Vagina (tissue), 2 donors: Measurements from ENCODE around the gene TTC33. TPM values are rescaled to one million over a fixed set of nuclear protein-coding genes. Genes with fewer than 3 reads are reported as not detected.
"Not testable (repeated sequence)": the region's sequence is repeated elsewhere in the genome, so short reads cannot be mapped to it uniquely, and the experiment has no call there.

ENCODE experiments used
- DNase-seq, 2 donors: peaks; one replicate each; pipeline ENCODE4 v3.0.0-alpha.2; 2017; ENCODE audit errors: extremely low spot score in 2 of 2
- H3K27ac ChIP-seq: fragments of 200-600 bp; sonication (generic); one replicate; pipeline ENCODE4 v1.5.1; 2019
- H3K27me3 ChIP-seq: fragments of 200-600 bp; sonication (generic); one replicate; pipeline ENCODE4 v1.5.1; 2019
- H3K36me3 ChIP-seq, 2 donors: fragments of 200-600 bp; sonication (generic); one replicate each; pipeline ENCODE4 v1.5.1; 2017 to 2019
- H3K4me1 ChIP-seq: fragments of 200-600 bp; sonication (generic); one replicate; pipeline ENCODE4 v1.5.1; 2019
- H3K4me3 ChIP-seq, 2 donors: fragments of 200-600 bp; sonication (generic); 1 replicate in 1 of 2; 2 replicates in 1 of 2; pipeline ENCODE4 v1.5.1; 2016 to 2019
- H3K9me3 ChIP-seq: fragments of 200-600 bp; sonication (generic); one replicate; pipeline ENCODE4 v1.5.1; 2019
- POLR2A ChIP-seq, 2 donors: fragments of 450-650 bp; IDR thresholded peaks; one replicate each; pipeline ENCODE4 v1.6.1; 2017; ENCODE audit warnings: antibody characterized with exemption in 2 of 2, mild to moderate bottlenecking in 2 of 2, moderate library complexity in 2 of 2
- POLR2AphosphoS5 ChIP-seq, 2 donors: sonication (generic); formaldehyde crosslinking; IDR thresholded peaks; one replicate each; pipeline ENCODE4 v1.9.0; 2017; ENCODE audit warnings: antibody characterized with exemption in 2 of 2, mild to moderate bottlenecking in 2 of 2, low read depth in 1 of 2; ENCODE audit not compliant: insufficient read depth in 1 of 2
- intact Hi-C: fragments of 100-400 bp; cut with DNase I; formaldehyde crosslinking; loops from one replicate; pipeline ENCODE4 v1.15.1; 2023
- total RNA-seq: library from RNA; depleted of rRNA; stranded (reverse); fragments of >200 nt; gene quantifications from one replicate; pipeline ENCODE4 v1.2.3, GENCODE V29; 2016
- TF ChIP-seq, protein P1 (sequence below), 3 experiments: fragments of 450-650 bp in 2 of 3; fragments of 200-600 bp in 1 of 3; sonication (generic) in 1 of 3; IDR thresholded peaks; one replicate each; pipeline ENCODE4 v1.5.1; 2017 to 2019; ENCODE audit warnings: antibody characterized with exemption in 3 of 3, mild to moderate bottlenecking in 2 of 3, moderate library complexity in 2 of 3

The TTC33 gene
- total RNA-seq, 1 donor from 2014 or later = 12.8 TPM

DNA sequence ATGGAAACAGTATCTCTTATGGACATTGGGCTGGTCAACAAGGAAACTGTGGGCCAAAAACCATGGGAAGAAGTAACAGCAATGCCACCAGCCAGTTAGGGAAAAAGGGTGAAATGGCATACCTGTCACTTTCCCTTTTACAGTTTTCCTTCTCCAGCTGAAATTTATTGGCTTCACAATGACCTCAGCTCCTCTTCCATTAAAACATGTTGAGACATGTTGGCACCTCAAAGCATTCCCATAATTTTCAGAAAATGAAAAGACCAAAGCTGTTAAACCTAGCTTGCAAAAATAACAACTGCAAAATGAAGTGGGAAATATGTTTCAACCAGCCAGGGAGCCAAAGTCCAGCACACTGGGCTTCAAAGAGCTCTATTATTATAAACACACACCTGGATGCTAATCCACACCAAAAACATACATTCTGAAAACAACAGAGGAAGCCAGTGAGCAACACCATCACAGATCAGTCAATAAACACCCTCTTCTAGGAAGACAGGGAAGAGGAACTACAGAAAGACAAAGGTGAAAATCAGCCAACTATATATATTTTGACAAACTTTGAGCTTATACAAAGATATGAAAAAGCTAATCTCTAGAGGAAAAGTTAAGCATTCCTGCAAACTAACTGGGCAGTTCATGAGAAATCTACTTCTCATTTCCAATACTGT, 154.4 kb downstream of the TTC33 start:
- no peak for DNase-seq
- Histone ChIP-seq H3K4me1 (no peaks in the 10 kb centered on the region), H3K27ac (no peak overlapping the region), H3K9me3 (no peaks in the 10 kb centered on the region), H3K27me3 (no peaks in the 10 kb centered on the region), H3K36me3 (no peaks in the 10 kb centered on the region), H3K4me3 (no peak overlapping the region)
- intact Hi-C loops = no loop called here
- TF ChIP-seq, protein P1, sequence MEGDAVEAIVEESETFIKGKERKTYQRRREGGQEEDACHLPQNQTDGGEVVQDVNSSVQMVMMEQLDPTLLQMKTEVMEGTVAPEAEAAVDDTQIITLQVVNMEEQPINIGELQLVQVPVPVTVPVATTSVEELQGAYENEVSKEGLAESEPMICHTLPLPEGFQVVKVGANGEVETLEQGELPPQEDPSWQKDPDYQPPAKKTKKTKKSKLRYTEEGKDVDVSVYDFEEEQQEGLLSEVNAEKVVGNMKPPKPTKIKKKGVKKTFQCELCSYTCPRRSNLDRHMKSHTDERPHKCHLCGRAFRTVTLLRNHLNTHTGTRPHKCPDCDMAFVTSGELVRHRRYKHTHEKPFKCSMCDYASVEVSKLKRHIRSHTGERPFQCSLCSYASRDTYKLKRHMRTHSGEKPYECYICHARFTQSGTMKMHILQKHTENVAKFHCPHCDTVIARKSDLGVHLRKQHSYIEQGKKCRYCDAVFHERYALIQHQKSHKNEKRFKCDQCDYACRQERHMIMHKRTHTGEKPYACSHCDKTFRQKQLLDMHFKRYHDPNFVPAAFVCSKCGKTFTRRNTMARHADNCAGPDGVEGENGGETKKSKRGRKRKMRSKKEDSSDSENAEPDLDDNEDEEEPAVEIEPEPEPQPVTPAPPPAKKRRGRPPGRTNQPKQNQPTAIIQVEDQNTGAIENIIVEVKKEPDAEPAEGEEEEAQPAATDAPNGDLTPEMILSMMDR (IDR thresholded peaks at IDR 0.05) = no peak
- TF ChIP-seq POLR2AphosphoS5 (IDR thresholded peaks at IDR 0.05; ENCODE audit: insufficient read depth in 1 of 2, low read depth in 1 of 2) (no peak), POLR2A (IDR thresholded peaks at IDR 0.05) (no peak)

DNA sequence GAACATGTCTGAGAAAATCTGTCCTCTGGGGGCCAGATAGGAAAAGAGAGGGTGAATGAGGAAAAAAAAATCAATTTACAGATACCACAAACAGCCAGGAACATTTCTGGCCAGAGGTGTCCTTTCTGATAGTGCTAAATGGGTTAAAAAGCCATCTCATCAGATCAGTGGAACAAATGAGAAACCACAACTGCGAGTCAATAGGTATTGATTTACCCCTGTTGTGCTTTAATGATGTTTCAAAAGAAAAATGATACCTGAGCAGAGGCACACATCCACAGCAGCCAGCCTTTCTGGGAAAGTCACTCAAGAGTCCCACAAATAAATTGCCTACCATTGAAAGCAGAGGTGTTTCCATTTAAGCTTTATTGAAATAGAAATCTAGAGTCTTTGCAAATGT, 155.4 kb downstream of the TTC33 start:
- Histone ChIP-seq H3K27ac (no peak overlapping the region), H3K4me3 (no peak overlapping the region), H3K4me1 (no peaks in the 10 kb centered on the region), H3K36me3 (no peaks in the 10 kb centered on the region), H3K27me3 (no peaks in the 10 kb centered on the region), H3K9me3 (no peaks in the 10 kb centered on the region)
- TF ChIP-seq POLR2AphosphoS5 (IDR thresholded peaks at IDR 0.05; ENCODE audit: insufficient read depth in 1 of 2, low read depth in 1 of 2) = no peak
- TF ChIP-seq POLR2A (IDR thresholded peaks at IDR 0.05) = no peak
- TF ChIP-seq, protein P1 (IDR thresholded peaks at IDR 0.05) = no peak
- no peak for DNase-seq
- intact Hi-C loops = no loop called here

DNA sequence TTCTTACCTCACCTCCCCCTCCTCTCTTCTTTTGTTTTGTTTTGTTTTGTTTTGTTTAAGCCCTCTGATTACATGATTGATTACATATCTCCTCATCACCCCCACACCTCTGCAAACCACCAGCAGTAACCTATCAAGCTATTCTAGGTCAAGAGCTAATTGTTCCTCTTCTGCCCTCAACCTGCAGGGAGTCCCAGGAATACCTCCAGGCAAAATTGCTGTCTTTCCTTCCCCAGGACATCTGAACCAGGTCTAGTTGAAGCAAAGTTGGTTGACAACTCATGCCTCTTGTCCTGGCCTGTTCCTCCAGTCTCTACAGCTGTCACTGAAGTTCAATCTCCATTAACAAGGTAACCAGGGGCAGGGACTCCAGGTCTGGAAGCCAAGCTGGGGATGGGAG, 156.1 kb downstream of the TTC33 start:
- Histone ChIP-seq H3K27me3 (no peaks in the 10 kb centered on the region), H3K4me3 (no peak overlapping the region), H3K27ac (no peak overlapping the region), H3K9me3 (no peaks in the 10 kb centered on the region), H3K4me1 (no peaks in the 10 kb centered on the region), H3K36me3 (no peaks in the 10 kb centered on the region)
- DNase-seq = no peak
- TF ChIP-seq, protein P1 (IDR thresholded peaks at IDR 0.05) = no peak
- intact Hi-C loops = no loop called here

DNA sequence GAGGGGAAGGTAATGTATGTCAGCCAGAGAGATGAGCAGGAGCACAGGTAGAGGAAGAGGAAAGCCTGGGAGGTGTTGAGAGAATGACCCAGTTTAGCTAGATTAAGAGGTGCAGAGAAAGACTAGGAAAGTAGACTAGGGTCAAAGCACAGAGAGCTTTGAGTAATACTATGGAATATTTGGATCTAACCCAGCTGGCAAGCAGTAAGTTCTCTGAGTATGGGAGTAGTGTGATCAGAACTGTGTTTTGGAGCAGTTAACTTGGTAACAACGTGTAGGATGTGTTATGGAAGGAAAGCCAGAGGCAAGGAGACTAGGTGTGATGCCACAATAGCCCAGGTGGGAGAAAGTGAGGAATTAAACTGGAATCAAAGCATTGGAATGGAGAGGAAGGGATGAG, 160.9 kb downstream of the TTC33 start:
- Histone ChIP-seq H3K9me3 (no peaks in the 10 kb centered on the region), H3K36me3 (no peaks in the 10 kb centered on the region), H3K27ac (no peak overlapping the region), H3K4me1 (no peaks in the 10 kb centered on the region), H3K4me3 (no peak overlapping the region), H3K27me3 (no peaks in the 10 kb centered on the region)
- intact Hi-C loops = no loop called here
- no peak for TF ChIP-seq POLR2AphosphoS5 (IDR thresholded peaks at IDR 0.05; ENCODE audit: insufficient read depth in 1 of 2, low read depth in 1 of 2)
- TF ChIP-seq, protein P1 (IDR thresholded peaks at IDR 0.05) = no peak
- no peak for TF ChIP-seq POLR2A (IDR thresholded peaks at IDR 0.05)
- no peak for DNase-seq

DNA sequence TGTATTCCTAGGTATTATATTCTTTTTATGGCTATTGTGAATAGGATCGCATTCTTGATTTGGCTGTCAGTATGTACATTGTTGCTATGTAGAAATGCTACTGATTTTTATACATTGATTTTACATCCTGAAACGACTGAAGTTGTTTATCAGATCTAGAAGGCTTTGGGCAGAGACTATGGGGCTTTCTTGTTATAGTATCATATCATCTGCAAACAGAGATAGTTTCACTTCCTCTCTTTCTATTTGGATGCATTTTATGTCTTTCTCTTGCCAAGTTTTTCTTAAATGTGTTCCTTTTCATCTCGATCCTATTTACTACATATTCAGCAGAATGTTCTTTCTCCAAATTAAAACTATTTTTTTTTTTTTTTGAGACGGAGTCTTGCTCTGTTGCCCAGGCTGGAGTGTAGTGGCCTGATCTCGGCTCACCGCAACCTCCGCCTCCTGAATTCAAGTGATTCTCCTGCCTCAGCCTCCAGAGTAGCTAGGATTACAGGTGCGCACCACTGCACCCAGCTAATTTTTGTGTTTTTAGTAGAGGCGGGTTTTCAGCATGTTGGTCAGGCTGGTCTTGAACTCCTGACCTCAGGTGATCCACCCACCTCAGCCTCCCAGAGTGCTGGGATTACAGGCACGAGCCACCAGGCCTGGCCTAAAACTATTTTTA, 163.9 kb downstream of the TTC33 start:
- H3K36me3 ChIP-seq, H3K4me3 ChIP-seq, H3K27me3 ChIP-seq, intact Hi-C loops, H3K27ac ChIP-seq, DNase-seq, H3K9me3 ChIP-seq, H3K4me1 ChIP-seq: not testable (repeated sequence)
